H9 (cell line): ENCODE data around the gene RBM14. TPM values are rescaled to one million over a fixed set of nuclear protein-coding genes. Genes with fewer than 3 reads are reported as not detected.

Experiments
- DNase-seq: peaks from one replicate; pipeline ENCODE4 v3.0.0-alpha.2; 2017
- H2AFZ ChIP-seq: one replicate; pipeline ENCODE4 v1.6.1; 2013; ENCODE audit warnings: mild to moderate bottlenecking, low read length, control low read depth, moderate library complexity
- H2AK5ac ChIP-seq: 2 replicates; pipeline ENCODE4 v1.6.1; 2013; ENCODE audit warnings: low read length, control low read depth, mixed read lengths; ENCODE audit not compliant: insufficient read length
- H2BK120ac ChIP-seq: one replicate; pipeline ENCODE4 v1.6.1; 2013; ENCODE audit warnings: low read depth, mild to moderate bottlenecking, low read length, control low read depth, inconsistent platforms; ENCODE audit not compliant: poor library complexity, severe bottlenecking
- H2BK12ac ChIP-seq: 2 replicates; pipeline ENCODE4 v1.6.1; 2013; ENCODE audit warnings: low read length, control low read depth, mixed read lengths, low read depth; ENCODE audit not compliant: insufficient read length
- H2BK15ac ChIP-seq: 2 replicates; pipeline ENCODE4 v1.6.1; 2013; ENCODE audit warnings: low read depth, low read length, control low read depth
- H2BK20ac ChIP-seq: one replicate; pipeline ENCODE4 v1.6.1; 2013; ENCODE audit warnings: low read depth, mild to moderate bottlenecking, low read length, control low read depth, inconsistent platforms; ENCODE audit not compliant: poor library complexity, severe bottlenecking
- H2BK5ac ChIP-seq: 2 replicates; pipeline ENCODE4 v1.6.1; 2013; ENCODE audit warnings: low read length, control low read depth, mixed read lengths; ENCODE audit not compliant: insufficient read length
- H3K14ac ChIP-seq: 2 replicates; pipeline ENCODE4 v1.6.1; 2013; ENCODE audit warnings: low read length, control low read depth; ENCODE audit not compliant: insufficient read depth
- H3K18ac ChIP-seq: 2 replicates; pipeline ENCODE4 v1.6.1; 2013; ENCODE audit warnings: low read depth, mild to moderate bottlenecking, mixed read lengths, low read length, control low read depth; ENCODE audit not compliant: insufficient read length
- H3K23ac ChIP-seq: 2 replicates; pipeline ENCODE4 v1.6.1; 2013; ENCODE audit warnings: low read length, control low read depth, mixed read lengths, low read depth; ENCODE audit not compliant: insufficient read length
- H3K23me2 ChIP-seq: 2 replicates; pipeline ENCODE4 v1.6.1; 2013; ENCODE audit warnings: low read depth, mild to moderate bottlenecking, mixed read lengths, low read length, control low read depth; ENCODE audit not compliant: insufficient read length, poor library complexity, severe bottlenecking
- H3K27ac ChIP-seq: 2 replicates; pipeline ENCODE4 v1.5.1; 2013; ENCODE audit warnings: low read length, control low read depth, mixed read lengths, low read depth; ENCODE audit not compliant: insufficient read length
- H3K27me3 ChIP-seq: 2 replicates; pipeline ENCODE4 v1.6.1; 2013; ENCODE audit warnings: low read length, control low read depth, inconsistent platforms; ENCODE audit not compliant: insufficient read depth
- H3K4ac ChIP-seq: 2 replicates; pipeline ENCODE4 v1.6.1; 2013; ENCODE audit warnings: low read depth, mild to moderate bottlenecking, control low read depth, inconsistent platforms, low read length, moderate library complexity
- H3K4me1 ChIP-seq: 2 replicates; pipeline ENCODE4 v1.6.1; 2013; ENCODE audit warnings: low read length, control low read depth, inconsistent platforms; ENCODE audit not compliant: insufficient read depth
- H3K4me2 ChIP-seq: 2 replicates; pipeline ENCODE4 v1.6.1; 2013; ENCODE audit warnings: low read length, control low read depth, mixed read lengths; ENCODE audit not compliant: insufficient read length, insufficient read depth
- H3K56ac ChIP-seq: 2 replicates; pipeline ENCODE4 v1.6.1; 2013; ENCODE audit warnings: low read depth, mild to moderate bottlenecking, mixed read lengths, low read length, control low read depth; ENCODE audit not compliant: insufficient read length
- H3K79me1 ChIP-seq: 2 replicates; pipeline ENCODE4 v1.6.1; 2013; ENCODE audit warnings: low read depth, mild to moderate bottlenecking, moderate library complexity, low read length, control low read depth, inconsistent platforms; ENCODE audit not compliant: insufficient read depth, poor library complexity, severe bottlenecking
- H3K79me2 ChIP-seq: 2 replicates; pipeline ENCODE4 v1.6.1; 2013; ENCODE audit warnings: low read length, control low read depth, inconsistent platforms; ENCODE audit not compliant: insufficient read depth
- H3K9ac ChIP-seq: 2 replicates; pipeline ENCODE4 v1.6.1; 2013; ENCODE audit warnings: low read length, control low read depth, mixed read lengths; ENCODE audit not compliant: insufficient read length; ENCODE audit errors: extremely low read depth
- H3K9me3 ChIP-seq: one replicate; pipeline ENCODE4 v1.6.1; 2013; ENCODE audit warnings: low read depth, low read length, inconsistent platforms; ENCODE audit not compliant: control insufficient read depth
- H3T11ph ChIP-seq: one replicate; pipeline ENCODE4 v1.6.1; 2013; ENCODE audit warnings: mild to moderate bottlenecking, low read length, control low read depth, inconsistent platforms
- H4K20me1 ChIP-seq: one replicate; pipeline ENCODE4 v1.6.1; 2013; ENCODE audit not compliant: control insufficient read depth, insufficient read length, insufficient read depth
- H4K5ac ChIP-seq: 2 replicates; pipeline ENCODE4 v1.6.1; 2013; ENCODE audit warnings: low read depth, mild to moderate bottlenecking, mixed read lengths, low read length, control low read depth; ENCODE audit not compliant: insufficient read length
- H4K8ac ChIP-seq: replicated peaks from 2 replicates; pipeline ENCODE4 v1.6.1; 2013; ENCODE audit warnings: low read length, control low read depth, mixed read lengths, low read depth; ENCODE audit not compliant: insufficient read length
- H4K91ac ChIP-seq: 2 replicates; pipeline ENCODE4 v1.6.1; 2013; ENCODE audit warnings: low read depth, mild to moderate bottlenecking, moderate library complexity, mixed read lengths, low read length, control low read depth; ENCODE audit not compliant: insufficient read length
- H3K27ac Mint-ChIP-seq, 3 experiments: 2 replicates in 2 of 3; 3 replicates in 1 of 3; pipeline ENCODE4 v1.8.0; 2020 to 2021; ENCODE audit warnings: mixed read lengths in 3 of 3, mild to moderate bottlenecking in 1 of 3, moderate library complexity in 1 of 3
- H3K27me3 Mint-ChIP-seq: 2 replicates; pipeline ENCODE4 v1.8.0; 2021; ENCODE audit warnings: low read depth, mild to moderate bottlenecking, moderate library complexity, mixed read lengths
- H3K36me3 Mint-ChIP-seq, 3 experiments: 2 replicates in 2 of 3; 3 replicates in 1 of 3; pipeline ENCODE4 v1.8.0; 2020 to 2021; ENCODE audit warnings: low read depth in 3 of 3, mixed read lengths in 3 of 3; ENCODE audit not compliant: insufficient read depth in 1 of 3
- H3K4me1 Mint-ChIP-seq, 2 experiments: 2 replicates each; pipeline ENCODE4 v1.8.0; 2020; ENCODE audit warnings: mixed read lengths in 2 of 2
- H3K4me3 Mint-ChIP-seq, 2 experiments: 2 replicates in 1 of 2; 3 replicates in 1 of 2; pipeline ENCODE4 v1.8.0; 2020 to 2021; ENCODE audit warnings: mild to moderate bottlenecking in 2 of 2, mixed read lengths in 2 of 2, moderate library complexity in 1 of 2
- H3K9me3 Mint-ChIP-seq, 2 experiments: 2 replicates in 1 of 2; 3 replicates in 1 of 2; pipeline ENCODE4 v1.8.0; 2020; ENCODE audit warnings: mild to moderate bottlenecking in 2 of 2, mixed read lengths in 2 of 2, moderate library complexity in 1 of 2
- CTCF ChIP-seq: fragments of 200-600 bp; sonication (generic); conservative IDR thresholded peaks from 3 replicates; pipeline ENCODE4 v1.8.0; 2021; ENCODE audit warnings: antibody characterized with exemption, mild to moderate bottlenecking
- WGBS: extraction: QIAGEN DNeasy Blood & Tissue Kit; methylation state at CpG from one replicate; pipeline ENCODE4 v1.1.7; 2013; ENCODE audit warnings: missing lambda C conversion rate, low lambda C conversion rate, mixed read lengths; ENCODE audit not compliant: insufficient read length; ENCODE audit errors: extremely low coverage; 5-methylcytosine and 5-hydroxymethylcytosine counted together
- total RNA-seq: library from RNA; stranded (reverse); gene quantifications from 2 replicates; pipeline ENCODE4 v1.2.1, GENCODE V29; 2021

Gene RBM14
- total RNA-seq, 1 experiment from 2014 or later = 171 TPM

GRCh38 chr11:66569076-66569475, 47.4 kb upstream of the RBM14 start:
- no peak overlapping the region for H4K8ac ChIP-seq
- no peak overlapping the region for H3K4ac ChIP-seq
- H3K23ac ChIP-seq = no peak overlapping the region
- no peaks in the 10 kb centered on the region for H3K79me1 ChIP-seq
- peak overlapping the region; percentile 34 for H3K18ac ChIP-seq
- H2BK120ac ChIP-seq = no peak overlapping the region
- no peaks in the 10 kb centered on the region for H4K20me1 ChIP-seq
- no peak for DNase-seq
- no peaks in the 10 kb centered on the region for H3K23me2 ChIP-seq
- TF ChIP-seq CTCF = no peak
- no peak overlapping the region for H3K9ac ChIP-seq
- Mint-ChIP-seq H3K27me3 (peaks cover 6% of the 10 kb centered on the region), H3K36me3 (peaks cover 7 to 23% (median 10%) of the 10 kb centered on the region in 3 experiments), H3K4me1 (peaks cover 33% of the 10 kb centered on the region in 2 experiments), H3K9me3 (peaks cover 15 to 21% of the 10 kb centered on the region in 2 experiments), H3K4me3 (no peak overlapping the region), H3K27ac (peak overlapping the region; percentile 96 to 100 (median 98); a peak in 6 of 7 replicates)
- H3T11ph ChIP-seq = no peak overlapping the region
- H2BK20ac ChIP-seq = no peak overlapping the region
- H3K14ac ChIP-seq = peak overlapping the region; percentile 58; the same call in 1 of the 2 replicates
- no peaks in the 10 kb centered on the region for H3K9me3 ChIP-seq
- H3K79me2 ChIP-seq = no peaks in the 10 kb centered on the region
- no CpG with 5 or more reads among the region's 7 CpGs for WGBS
- H2BK12ac ChIP-seq = no peak overlapping the region
- no peak overlapping the region for H3K56ac ChIP-seq
- H4K5ac ChIP-seq = no peak overlapping the region
- H3K4me2 ChIP-seq = no peak overlapping the region
- H4K91ac ChIP-seq = no peak overlapping the region
- no peak overlapping the region for H2AFZ ChIP-seq
- no peak overlapping the region for H2BK5ac ChIP-seq
- H3K27ac ChIP-seq = no peak overlapping the region
- no peak overlapping the region for H2BK15ac ChIP-seq
- no peaks in the 10 kb centered on the region for H3K27me3 ChIP-seq
- peaks cover 11% of the 10 kb centered on the region for H3K4me1 ChIP-seq
- H2AK5ac ChIP-seq = no peak overlapping the region
